Body of pancreas (tissue), 4 donors: ENCODE measurements around the gene MTA3.

Experiments used
- POLR2A ChIP-seq, 3 donors: fragments of 450-650 bp; IDR thresholded peaks; one replicate each; pipeline ENCODE4 v1.6.1; 2016; ENCODE audit warnings: antibody characterized with exemption in 3 of 3, mild to moderate bottlenecking in 2 of 3
- TF ChIP-seq, protein P1 (sequence below), 7 experiments: fragments of 450-650 bp in 4 of 7; fragments of 200-600 bp in 3 of 7; sonication (generic) in 3 of 7; IDR thresholded peaks; one replicate each; pipeline ENCODE4 v1.5.1; 2016 to 2019; ENCODE audit warnings: antibody characterized with exemption in 7 of 7

DNA sequence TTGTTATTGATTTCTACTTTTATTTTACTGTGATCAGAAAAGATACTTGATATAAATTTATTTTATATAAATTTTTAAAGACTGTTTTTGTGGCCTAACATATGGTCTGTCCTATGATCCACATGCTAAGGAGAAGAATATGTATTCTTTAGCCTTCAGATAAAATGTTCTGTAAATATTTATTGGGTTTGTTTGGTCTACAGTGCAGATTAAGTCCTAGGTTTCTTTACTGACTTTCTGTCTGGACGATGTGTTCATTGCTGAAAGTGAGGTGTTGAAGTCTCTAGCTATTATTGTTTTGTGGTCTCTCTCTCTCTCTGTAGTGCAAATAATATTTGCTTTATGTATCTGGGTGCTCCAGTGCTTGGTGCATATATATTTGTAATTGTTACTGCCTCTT is 165.4 kb downstream of the MTA3 start:
- TF ChIP-seq, protein P1, sequence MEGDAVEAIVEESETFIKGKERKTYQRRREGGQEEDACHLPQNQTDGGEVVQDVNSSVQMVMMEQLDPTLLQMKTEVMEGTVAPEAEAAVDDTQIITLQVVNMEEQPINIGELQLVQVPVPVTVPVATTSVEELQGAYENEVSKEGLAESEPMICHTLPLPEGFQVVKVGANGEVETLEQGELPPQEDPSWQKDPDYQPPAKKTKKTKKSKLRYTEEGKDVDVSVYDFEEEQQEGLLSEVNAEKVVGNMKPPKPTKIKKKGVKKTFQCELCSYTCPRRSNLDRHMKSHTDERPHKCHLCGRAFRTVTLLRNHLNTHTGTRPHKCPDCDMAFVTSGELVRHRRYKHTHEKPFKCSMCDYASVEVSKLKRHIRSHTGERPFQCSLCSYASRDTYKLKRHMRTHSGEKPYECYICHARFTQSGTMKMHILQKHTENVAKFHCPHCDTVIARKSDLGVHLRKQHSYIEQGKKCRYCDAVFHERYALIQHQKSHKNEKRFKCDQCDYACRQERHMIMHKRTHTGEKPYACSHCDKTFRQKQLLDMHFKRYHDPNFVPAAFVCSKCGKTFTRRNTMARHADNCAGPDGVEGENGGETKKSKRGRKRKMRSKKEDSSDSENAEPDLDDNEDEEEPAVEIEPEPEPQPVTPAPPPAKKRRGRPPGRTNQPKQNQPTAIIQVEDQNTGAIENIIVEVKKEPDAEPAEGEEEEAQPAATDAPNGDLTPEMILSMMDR (IDR thresholded peaks at IDR 0.05), result no peak
- no peak for TF ChIP-seq POLR2A (IDR thresholded peaks at IDR 0.05)
